ENCODE measurements around the gene EFNA3.

Gene EFNA3

DNA sequence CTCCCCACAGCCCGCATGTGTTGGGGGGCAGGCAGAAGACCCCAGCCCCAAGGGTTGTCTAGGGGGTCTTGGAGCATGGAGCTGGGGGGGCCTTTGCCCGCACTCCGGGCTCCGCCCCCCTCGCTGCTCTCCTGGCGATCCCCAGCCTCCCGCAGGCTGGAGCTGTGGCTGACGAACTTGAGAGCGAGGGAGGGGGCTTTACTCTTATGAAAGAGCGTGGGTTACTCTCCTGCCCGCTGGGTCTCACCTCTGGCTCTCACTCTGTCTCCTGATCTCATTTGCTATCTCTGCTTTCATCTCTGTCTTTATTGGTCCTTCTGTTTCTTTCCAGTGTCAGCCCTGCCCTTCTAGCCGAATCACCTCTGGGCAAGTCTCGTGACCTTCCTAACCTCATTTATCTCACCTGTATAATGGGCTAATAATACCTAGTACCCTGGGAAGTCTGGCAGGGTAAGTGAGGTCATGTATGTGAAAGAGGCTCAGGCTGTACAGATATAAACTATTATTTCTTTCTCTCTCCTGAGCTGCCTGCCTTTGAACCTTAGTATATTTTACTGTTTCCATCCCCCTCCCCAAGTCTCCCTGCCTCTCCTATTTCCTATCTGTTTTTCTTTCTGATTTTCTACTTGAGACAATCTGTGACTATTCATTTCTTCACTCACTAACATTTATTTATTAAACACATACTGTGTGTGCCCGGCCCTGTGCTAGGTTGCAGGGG, 14.4 kb upstream of the EFNA3 start:
- no peak for DNase-seq (ENCODE audit: low read depth, low spot score)
- H3K27ac ChIP-seq: peak overlapping the region; percentile 62

GRCh38 chr1:155064832-155065429, 13.7 kb upstream of the EFNA3 start:
- no peak overlapping the region for H3K27ac ChIP-seq
- DNase-seq (ENCODE audit: low read depth, low spot score): no peak

DNA sequence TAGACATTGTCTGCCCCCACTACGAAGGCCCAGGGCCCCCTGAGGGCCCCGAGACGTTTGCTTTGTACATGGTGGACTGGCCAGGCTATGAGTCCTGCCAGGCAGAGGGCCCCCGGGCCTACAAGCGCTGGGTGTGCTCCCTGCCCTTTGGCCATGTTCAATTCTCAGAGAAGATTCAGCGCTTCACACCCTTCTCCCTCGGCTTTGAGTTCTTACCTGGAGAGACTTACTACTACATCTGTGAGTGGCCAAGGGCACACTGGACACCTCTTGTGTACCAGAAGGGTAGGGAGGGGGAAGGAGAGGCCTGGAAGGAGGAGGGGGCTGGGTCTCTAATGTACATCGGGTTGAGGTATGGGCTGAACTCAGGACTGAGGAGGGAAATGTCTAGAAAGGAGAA, 11.9 kb upstream of the EFNA3 start:
- no peak for DNase-seq (ENCODE audit: low read depth, low spot score)

DNA sequence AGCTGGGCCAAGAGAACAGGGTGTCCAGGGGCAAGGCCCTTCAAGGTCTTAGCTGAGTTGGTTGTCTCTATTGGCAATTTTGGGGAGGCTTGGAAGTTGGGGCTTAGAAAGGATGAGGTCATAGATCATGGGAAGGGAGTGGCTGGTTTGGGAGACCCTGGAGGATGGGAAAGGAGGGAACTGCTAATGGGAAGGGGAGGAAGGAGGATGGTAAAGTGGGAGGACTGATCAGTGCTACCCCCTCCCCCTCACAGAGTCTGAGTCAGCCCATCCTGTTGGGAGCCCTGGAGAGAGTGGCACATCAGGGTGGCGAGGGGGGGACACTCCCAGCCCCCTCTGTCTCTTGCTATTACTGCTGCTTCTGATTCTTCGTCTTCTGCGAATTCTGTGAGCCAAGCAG, 10.0 kb upstream of the EFNA3 start:
- DNase-seq (ENCODE audit: low read depth, low spot score): no peak
- no peak overlapping the region for H3K27ac ChIP-seq

More for the DNA sequence above, 11.9 kb upstream of the EFNA3 start:
- no peak overlapping the region for H3K27ac ChIP-seq

DNA sequence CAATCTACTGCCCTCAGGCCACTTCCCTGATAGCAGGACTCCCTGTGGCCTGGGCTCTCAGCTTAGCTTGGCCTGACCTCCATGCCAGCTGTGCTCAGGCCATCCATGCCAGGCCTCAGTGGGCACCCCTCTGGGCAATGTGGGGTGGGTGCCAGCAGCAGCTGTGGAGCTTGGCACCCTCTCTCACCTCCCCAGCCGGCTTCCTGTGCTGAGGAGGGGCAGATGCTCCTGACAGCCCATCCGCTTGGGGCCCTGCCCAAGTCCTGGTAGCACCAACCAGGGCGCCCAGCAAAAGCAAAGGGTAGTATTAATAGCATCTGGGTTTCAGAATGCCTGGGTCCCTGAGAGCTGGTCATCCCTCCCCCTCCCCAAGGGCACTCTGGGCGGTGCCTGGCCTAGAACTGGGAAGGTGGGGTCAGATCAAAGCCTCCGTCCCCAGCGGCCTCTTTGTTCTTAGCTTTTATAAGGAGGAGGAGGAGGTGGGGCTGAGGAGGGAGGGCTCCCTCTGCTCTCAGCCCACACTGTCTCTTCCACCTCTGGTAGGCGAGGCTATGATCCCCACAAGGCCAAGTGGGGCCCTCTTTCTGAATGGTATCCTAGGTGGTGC, 9.0 kb upstream of the EFNA3 start:
- no peak for DNase-seq (ENCODE audit: low read depth, low spot score)
- H3K27ac ChIP-seq: no peak overlapping the region

DNA sequence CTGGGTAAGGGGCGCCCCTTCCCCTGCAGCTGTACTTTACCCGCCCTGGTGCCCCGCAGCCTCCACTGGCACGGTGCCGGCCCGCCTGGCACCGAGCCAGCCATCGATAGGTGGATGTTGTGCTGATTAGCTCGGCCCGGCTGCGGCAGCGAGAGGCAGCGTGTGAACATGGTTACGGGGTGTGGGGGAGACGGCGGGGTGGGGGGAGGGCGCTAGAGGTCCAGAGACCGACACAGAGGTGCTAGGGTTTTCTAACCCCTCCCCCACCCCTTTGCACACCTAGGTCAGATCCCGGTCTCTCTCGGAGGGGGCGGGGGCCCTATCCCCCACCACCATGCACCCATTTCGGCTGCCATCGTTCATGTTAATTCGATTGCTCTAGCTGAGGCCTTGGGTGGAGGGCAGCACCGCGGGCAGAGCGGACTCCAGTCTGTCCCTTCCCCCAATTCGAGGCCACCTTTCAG, 8.4 kb upstream of the EFNA3 start:
- no peak overlapping the region for H3K27ac ChIP-seq

DNA sequence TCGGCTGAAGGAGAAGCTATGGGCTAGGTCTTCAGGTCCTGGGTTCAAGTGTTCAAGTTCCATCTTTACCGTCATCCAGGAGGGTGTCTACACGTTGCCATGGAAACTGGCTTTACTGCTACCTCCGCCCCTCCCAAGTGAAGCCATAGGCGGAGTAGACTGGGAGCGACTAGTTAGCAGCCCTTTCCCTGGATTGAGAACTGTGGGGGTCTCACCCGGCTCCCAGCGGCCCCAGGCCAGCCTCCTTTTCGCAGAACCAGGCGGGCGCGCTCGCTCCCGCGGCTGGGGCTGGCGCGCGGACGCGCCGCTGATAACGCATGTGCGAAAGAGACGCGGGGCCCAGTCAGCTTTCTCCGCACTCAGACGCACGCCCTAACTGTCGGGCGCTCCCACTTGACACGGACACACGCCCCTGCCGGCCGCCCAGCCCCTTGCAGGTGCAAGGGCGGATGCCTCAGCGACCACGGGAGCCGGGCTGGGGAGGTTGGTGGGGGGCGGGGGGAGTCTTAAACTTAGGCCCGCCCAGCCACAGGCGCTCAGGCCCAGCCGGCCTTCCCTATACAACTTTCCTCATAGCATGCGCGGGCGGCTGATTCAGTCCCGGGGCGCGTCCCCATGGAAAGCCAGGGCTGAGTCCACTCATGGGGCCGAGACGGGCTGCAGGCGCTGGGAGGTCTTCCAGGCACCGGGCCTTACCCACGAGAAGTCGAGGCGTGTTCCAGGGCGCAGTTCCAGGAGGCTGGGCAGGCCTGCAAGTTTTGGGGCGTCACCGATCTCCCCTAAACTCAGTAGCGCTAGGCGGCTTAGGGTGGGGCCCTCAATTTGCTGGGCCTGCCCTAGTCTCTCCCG, 7.7 kb upstream of the EFNA3 start:
- DNase-seq (ENCODE audit: low read depth, low spot score): no peak
- H3K27ac ChIP-seq: peak overlapping the region; percentile 38

More for the DNA sequence above, 8.4 kb upstream of the EFNA3 start:
- DNase-seq (ENCODE audit: low read depth, low spot score): no peak

DNA sequence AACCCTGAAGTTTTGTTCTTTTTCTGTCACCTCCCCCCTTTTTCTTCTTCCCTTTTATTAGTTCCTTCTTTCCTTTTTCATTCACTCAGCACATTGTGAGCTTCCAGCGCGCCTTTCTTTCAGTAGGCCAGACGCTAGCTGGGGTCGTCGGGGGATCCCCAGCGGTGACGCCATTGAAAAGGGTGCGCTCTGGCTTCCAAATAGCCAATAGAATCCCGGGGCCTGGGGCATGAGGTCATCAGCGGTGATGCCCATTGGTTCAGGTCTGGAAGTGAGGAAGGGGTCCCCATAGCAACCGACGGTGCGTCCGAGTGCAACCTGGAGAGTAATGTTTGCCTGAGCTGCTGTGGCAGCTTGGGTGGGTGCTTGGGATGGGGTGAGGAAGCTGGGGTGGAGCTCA, 6.9 kb upstream of the EFNA3 start:
- DNase-seq (ENCODE audit: low read depth, low spot score): no peak
- peak overlapping the region; percentile 38 for H3K27ac ChIP-seq

- no peak overlapping the region for H3K27ac ChIP-seq
- no peak for DNase-seq (ENCODE audit: low read depth, low spot score)
These were observed 5.9 kb upstream of the EFNA3 start for GRCh38 chr1:155072531-155073289.

- no peak for DNase-seq (ENCODE audit: low read depth, low spot score)
- no peak overlapping the region for H3K27ac ChIP-seq
These were observed 5.0 kb upstream of the EFNA3 start for GRCh38 chr1:155073377-155074242.

DNA sequence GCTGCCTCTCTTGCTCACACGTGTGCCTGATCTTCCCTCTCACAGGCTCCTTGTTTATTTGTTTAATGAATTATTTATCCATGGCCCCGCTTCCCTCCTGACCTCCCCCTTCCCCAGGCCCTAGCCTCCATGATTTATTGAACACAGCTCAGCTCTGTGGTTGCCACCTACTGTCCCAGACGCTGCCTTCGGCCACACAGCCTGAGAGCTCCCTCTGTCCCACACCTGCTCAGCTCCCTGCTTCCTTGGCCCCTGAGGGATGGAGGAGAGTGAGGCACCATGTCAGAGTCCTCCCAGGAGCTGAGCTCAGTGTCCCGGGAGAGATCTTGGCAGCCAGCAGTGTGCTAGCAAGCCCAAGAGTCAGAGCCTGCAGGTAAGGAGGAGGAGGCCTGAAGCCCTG, 3.1 kb upstream of the EFNA3 start:
- H3K27ac ChIP-seq: no peak overlapping the region
- no peak for DNase-seq (ENCODE audit: low read depth, low spot score)

- DNase-seq (ENCODE audit: low read depth, low spot score): no peak
- H3K27ac ChIP-seq: no peak overlapping the region
These were observed 2.3 kb upstream of the EFNA3 start for GRCh38 chr1:155076371-155076770.

- no peak for DNase-seq (ENCODE audit: low read depth, low spot score)
These were observed 1.3 kb upstream of the EFNA3 start for GRCh38 chr1:155077346-155077745.

DNA sequence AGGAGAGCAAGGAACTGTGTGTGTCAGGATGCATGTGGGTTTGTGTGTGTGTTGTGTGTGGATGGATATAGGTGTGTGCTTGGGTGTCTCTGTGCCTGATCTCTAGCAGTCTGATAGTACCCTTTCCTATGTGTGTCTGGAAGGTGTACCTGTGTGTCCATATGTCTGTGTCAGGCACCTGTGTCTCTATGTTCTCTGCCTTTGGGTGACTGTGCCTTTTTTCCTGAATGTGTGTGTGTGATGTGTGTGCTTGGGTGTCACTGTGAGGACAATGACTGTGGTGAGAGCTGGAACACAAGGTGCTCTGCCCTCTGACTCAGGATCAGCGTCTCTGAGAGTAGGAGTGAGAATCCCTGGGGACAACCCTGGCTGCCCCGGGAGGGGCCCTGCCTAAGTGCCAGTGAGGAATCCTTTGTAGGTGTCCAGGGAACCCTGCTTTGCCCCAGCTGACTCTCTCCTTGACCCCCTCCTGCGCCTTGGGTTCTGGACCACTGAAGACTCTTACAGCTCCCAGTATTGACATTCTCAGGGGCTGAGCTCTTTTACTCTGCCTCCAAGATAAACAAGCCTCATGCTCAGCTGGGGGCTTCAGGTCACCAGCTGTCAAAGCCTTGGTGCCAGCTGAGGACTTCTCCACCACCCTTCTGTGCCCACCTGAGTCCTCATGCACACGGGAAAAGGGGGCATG, 735 bp upstream of the EFNA3 start:
- peak overlapping the region; percentile 40 for H3K27ac ChIP-seq

More at GRCh38 chr1:155077346-155077745, 1.3 kb upstream of the EFNA3 start:
- H3K27ac ChIP-seq: peak overlapping the region; percentile 40

GRCh38 chr1:155079210-155079486, 511 bp downstream of the EFNA3 start:
- no peak for DNase-seq (ENCODE audit: low read depth, low spot score)
- no peak overlapping the region for H3K27ac ChIP-seq

More for the DNA sequence above, 735 bp upstream of the EFNA3 start:
- DNase-seq (ENCODE audit: low read depth, low spot score): no peak

- no peak overlapping the region for H3K27ac ChIP-seq
- no peak for DNase-seq (ENCODE audit: low read depth, low spot score)
These were observed 1.1 kb downstream of the EFNA3 start for GRCh38 chr1:155079487-155080311.

DNA sequence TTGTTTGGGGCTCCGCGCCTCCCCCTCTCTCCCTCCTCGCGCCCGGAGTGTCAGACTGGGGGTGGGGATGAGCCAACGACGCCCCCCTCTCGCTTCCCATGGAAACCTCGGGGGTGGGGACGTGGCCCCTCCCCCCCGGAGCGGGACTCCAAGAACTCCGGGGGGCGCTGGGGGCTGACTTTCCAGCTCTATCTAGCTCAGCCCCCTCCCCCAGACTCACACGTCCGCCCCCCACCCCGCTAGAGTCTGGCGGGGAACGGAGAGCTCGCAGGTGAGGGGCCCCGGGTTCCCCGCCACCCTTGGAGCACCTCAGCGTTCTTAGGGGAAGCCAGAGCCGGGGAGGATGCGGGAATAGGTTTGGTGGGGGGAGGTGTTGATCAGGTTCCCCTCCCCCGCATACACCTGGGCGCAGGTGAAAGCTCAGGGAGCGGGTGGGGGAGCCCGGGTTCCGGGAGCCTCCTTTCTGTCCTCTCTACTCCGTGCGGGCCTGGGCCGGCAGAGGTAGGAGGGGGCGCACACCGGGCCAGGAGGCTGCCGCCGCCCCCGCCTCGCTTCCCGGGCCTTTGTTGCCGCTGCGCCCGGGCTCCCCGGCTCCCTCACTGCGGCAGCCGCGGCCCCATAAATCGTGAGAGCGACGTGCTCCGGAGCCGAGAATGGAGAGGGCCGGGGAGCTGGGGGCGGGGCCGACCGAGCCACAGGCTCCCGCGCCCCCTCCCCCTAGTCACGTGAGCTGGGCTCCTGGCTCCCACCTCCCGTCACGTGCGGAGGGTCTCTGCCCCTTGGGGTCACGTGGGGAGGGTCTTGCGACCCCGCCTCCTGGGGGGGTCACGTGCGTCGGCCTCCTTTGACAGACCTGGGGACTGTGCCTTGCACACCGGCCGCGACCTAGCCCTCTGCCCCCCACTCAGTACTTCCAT, 1.9 kb downstream of the EFNA3 start:
- peak overlapping the region; percentile 5 for H3K27ac ChIP-seq
- DNase-seq (ENCODE audit: low read depth, low spot score): no peak
